Measurements from ENCODE around the gene CDC25A. TPM values are rescaled to one million over a fixed set of nuclear protein-coding genes. Genes with fewer than 3 reads are reported as not detected.
"Not testable (repeated sequence)": the region's sequence is repeated elsewhere in the genome, so short reads cannot be mapped to it uniquely, and the experiment has no call there.

The CDC25A gene
- total and polyA plus RNA-seq, 2 experiments from 2014 or later: 5.5 to 7.9 TPM

DNA sequence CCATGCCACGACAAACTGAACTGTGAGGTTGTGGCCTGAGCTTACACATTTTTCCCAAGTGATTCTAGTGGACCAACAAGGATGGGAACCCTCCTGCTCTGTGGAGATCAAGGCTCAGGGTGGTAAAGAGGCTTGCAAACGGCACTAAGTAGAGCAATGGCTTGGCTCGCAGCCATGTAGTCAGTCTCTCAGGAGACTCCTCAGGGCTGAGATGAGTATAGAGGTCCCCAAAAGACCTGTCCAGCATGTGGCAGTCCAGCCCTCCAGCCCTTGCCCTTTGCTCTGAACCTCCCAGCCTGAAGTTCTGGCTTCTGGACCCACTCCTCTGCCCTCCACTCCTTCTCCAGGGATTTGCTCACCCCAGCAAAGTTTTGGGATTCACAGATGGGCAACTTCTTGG lies 26.8 kb upstream of the CDC25A start:
- H3K27me3 ChIP-seq: no peaks in the 10 kb centered on the region
- no peak overlapping the region for H3K27ac ChIP-seq
- peaks cover 5% of the 10 kb centered on the region for H3K4me1 ChIP-seq (ENCODE audit: insufficient read depth)
- TF ChIP-seq CTCF (IDR thresholded peaks at IDR 0.05; ENCODE audit: poor library complexity) (no peak), EZH2phosphoT487 (IDR thresholded peaks at IDR 0.05; ENCODE audit: low read depth, severe bottlenecking, unreplicated experiment) (no peak), EZH2 (IDR thresholded peaks at IDR 0.05; ENCODE audit: borderline replicate concordance) (no peak)
- no peaks in the 10 kb centered on the region for H3K36me3 ChIP-seq (replicated peaks; ENCODE audit: insufficient read depth, low read depth)
- H2AFZ ChIP-seq: no peak overlapping the region
- H3K79me2 ChIP-seq: no peaks in the 10 kb centered on the region
- H3K9me2 ChIP-seq (replicated peaks; ENCODE audit: insufficient read depth): no peaks in the 10 kb centered on the region
- H4K20me1 ChIP-seq (ENCODE audit: insufficient read depth, poor library complexity, severe bottlenecking): no peaks in the 10 kb centered on the region
- no peak overlapping the region for H3K4me2 ChIP-seq
- no peak overlapping the region for H3K4me3 ChIP-seq
- WGBS (ENCODE audit: low lambda C conversion rate, missing lambda C conversion rate): 67% methylated on average over 3 of the region's 3 CpGs
- no peaks in the 10 kb centered on the region for H3K9me3 ChIP-seq (ENCODE audit: low read depth)
- no peak for DNase-seq (ENCODE audit: low spot score)

DNA sequence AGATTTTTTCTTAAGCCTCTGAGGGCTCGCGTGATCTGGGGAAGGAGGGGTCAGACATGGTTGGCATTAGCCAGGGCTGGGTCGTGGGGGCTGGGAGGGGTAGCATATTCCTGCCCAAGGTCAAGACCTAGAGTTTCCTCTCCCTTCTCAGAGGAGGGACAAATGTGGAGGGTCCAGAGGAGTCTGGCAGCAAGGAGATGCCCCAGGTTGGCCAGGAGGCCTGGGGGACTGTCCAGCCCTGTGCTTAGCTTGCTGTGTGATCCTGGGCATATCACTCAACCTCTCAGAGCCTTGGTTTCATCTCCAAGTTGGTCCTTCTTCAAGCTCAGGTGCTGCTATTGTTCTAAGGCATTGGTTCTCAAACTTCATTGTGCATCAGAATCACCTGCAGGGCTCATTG lies 26.0 kb upstream of the CDC25A start:
- Histone ChIP-seq H4K20me1 (ENCODE audit: insufficient read depth, poor library complexity, severe bottlenecking) (no peaks in the 10 kb centered on the region), H3K9me2 (replicated peaks; ENCODE audit: insufficient read depth) (no peaks in the 10 kb centered on the region), H3K4me2 (no peak overlapping the region), H3K4me3 (no peak overlapping the region), H2AFZ (no peak overlapping the region), H3K79me2 (no peaks in the 10 kb centered on the region), H3K36me3 (replicated peaks; ENCODE audit: insufficient read depth, low read depth) (no peaks in the 10 kb centered on the region), H3K9me3 (ENCODE audit: low read depth) (no peaks in the 10 kb centered on the region), H3K27me3 (no peaks in the 10 kb centered on the region), H3K27ac (no peak overlapping the region), H3K4me1 (ENCODE audit: insufficient read depth) (peaks cover 5% of the 10 kb centered on the region)
- DNase-seq (ENCODE audit: low spot score): no peak
- TF ChIP-seq EZH2 (IDR thresholded peaks at IDR 0.05; ENCODE audit: borderline replicate concordance) (no peak), EZH2phosphoT487 (IDR thresholded peaks at IDR 0.05; ENCODE audit: low read depth, severe bottlenecking, unreplicated experiment) (no peak), CTCF (IDR thresholded peaks at IDR 0.05; ENCODE audit: poor library complexity) (no peak)
- 95% methylated on average over 3 of the region's 3 CpGs for WGBS (ENCODE audit: low lambda C conversion rate, missing lambda C conversion rate)

GRCh38 chr3:48211776-48212175 lies 23.6 kb upstream of the CDC25A start:
- H3K36me3 ChIP-seq (replicated peaks; ENCODE audit: insufficient read depth, low read depth); H3K9me3 ChIP-seq (ENCODE audit: low read depth); H3K27ac ChIP-seq; H3K4me1 ChIP-seq (ENCODE audit: insufficient read depth); H3K79me2 ChIP-seq; DNase-seq (ENCODE audit: low spot score); H2AFZ ChIP-seq; H3K4me2 ChIP-seq; H4K20me1 ChIP-seq (ENCODE audit: insufficient read depth, poor library complexity, severe bottlenecking); H3K4me3 ChIP-seq; H3K27me3 ChIP-seq; H3K9me2 ChIP-seq (replicated peaks; ENCODE audit: insufficient read depth): not testable (repeated sequence)
- no CpG with 5 or more reads among the region's 36 CpGs for WGBS (ENCODE audit: low lambda C conversion rate, missing lambda C conversion rate)

DNA sequence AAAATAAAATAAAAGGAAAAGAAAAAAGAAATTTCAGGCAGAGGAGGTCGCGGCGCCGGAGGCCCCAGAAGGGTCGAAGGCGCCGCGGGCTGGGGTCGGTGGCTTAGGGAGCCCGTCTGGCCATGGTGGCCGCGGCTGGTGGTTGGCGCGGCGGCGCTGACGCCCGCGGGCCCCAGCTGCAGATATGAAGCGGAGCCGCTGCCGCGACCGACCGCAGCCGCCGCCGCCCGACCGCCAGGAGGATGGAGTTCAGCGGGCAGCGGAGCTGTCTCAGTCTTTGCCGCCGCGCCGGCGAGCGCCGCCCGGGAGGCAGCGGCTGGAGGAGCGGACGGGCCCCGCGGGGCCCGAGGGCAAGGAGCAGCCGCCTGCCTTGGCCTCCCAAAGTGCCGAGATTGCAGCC lies 22.3 kb upstream of the CDC25A start:
- not testable (repeated sequence) for H3K9me3 ChIP-seq (ENCODE audit: low read depth); H3K27ac ChIP-seq; H3K4me2 ChIP-seq; H3K9me2 ChIP-seq (replicated peaks; ENCODE audit: insufficient read depth); H3K36me3 ChIP-seq (replicated peaks; ENCODE audit: insufficient read depth, low read depth); H3K4me1 ChIP-seq (ENCODE audit: insufficient read depth); H2AFZ ChIP-seq; H3K79me2 ChIP-seq; H3K4me3 ChIP-seq; H3K27me3 ChIP-seq; H4K20me1 ChIP-seq (ENCODE audit: insufficient read depth, poor library complexity, severe bottlenecking); DNase-seq (ENCODE audit: low spot score)
- WGBS (ENCODE audit: low lambda C conversion rate, missing lambda C conversion rate): no CpG with 5 or more reads among the region's 48 CpGs

- Histone ChIP-seq H3K4me2 (no peak overlapping the region), H2AFZ (no peak overlapping the region), H3K27me3 (no peaks in the 10 kb centered on the region), H3K4me1 (ENCODE audit: insufficient read depth) (no peaks in the 10 kb centered on the region), H3K27ac (no peak overlapping the region), H3K79me2 (no peaks in the 10 kb centered on the region), H3K9me3 (ENCODE audit: low read depth) (no peaks in the 10 kb centered on the region), H3K9me2 (replicated peaks; ENCODE audit: insufficient read depth) (no peaks in the 10 kb centered on the region), H4K20me1 (ENCODE audit: insufficient read depth, poor library complexity, severe bottlenecking) (no peaks in the 10 kb centered on the region), H3K4me3 (no peak overlapping the region), H3K36me3 (replicated peaks; ENCODE audit: insufficient read depth, low read depth) (no peaks in the 10 kb centered on the region)
- WGBS (ENCODE audit: low lambda C conversion rate, missing lambda C conversion rate): 96% methylated on average over 4 of the region's 4 CpGs
- no peak for DNase-seq (ENCODE audit: low spot score)
- TF ChIP-seq EZH2phosphoT487 (IDR thresholded peaks at IDR 0.05; ENCODE audit: low read depth, severe bottlenecking, unreplicated experiment) (no peak), CTCF (IDR thresholded peaks at IDR 0.05; ENCODE audit: poor library complexity) (no peak), EZH2 (IDR thresholded peaks at IDR 0.05; ENCODE audit: borderline replicate concordance) (no peak)
Observed at GRCh38 chr3:48209445-48209844, 21.2 kb upstream of the CDC25A start.

All from hepatocyte (in vitro differentiated cells).